Activated T-cell treated with anti-CD3 and anti-CD28 coated beads for 1 hour (primary cell): ENCODE results near the gene CCL4L2.
"Not testable (repeated sequence)": the region's sequence is repeated elsewhere in the genome, so short reads cannot be mapped to it uniquely, and the experiment has no call there.

Experiments
- DNase-seq: peaks from one replicate; pipeline ENCODE4 v3.0.0-alpha.2; 2020; ENCODE audit warnings: low read depth

The CCL4L2 gene

GRCh38 chr17:36221581-36222100 lies 10.8 kb downstream of the CCL4L2 start:
- DNase-seq = not testable (repeated sequence)

- not testable (repeated sequence) for DNase-seq
These were observed 12.1 kb downstream of the CCL4L2 start for GRCh38 chr17:36222967-36223366.

- not testable (repeated sequence) for DNase-seq
These were observed 18.8 kb downstream of the CCL4L2 start for GRCh38 chr17:36229644-36230043.

DNA sequence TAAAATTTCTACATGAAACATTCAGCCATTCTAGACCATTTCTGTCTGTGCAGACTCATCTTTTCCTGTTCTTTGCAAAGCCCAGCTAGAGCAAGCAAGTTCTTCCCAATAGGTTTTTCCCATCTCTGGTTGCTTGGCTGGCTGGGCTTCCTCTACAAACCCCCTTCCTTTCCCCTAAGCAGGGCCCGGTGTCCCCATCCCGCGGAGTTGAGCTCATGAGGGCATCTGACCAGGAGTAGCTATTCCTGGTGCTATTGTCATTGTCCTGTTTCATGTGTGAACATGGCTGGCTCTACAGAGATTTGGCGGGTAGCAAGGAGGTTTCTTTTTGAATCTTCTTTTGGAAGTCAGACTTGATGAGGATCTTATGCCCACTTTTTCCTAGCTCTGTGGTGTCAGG lies 31.2 kb downstream of the CCL4L2 start:
- not testable (repeated sequence) for DNase-seq
